ENCODE measurements around the gene CFAP299. TPM values are rescaled to one million over a fixed set of nuclear protein-coding genes. Genes with fewer than 3 reads are reported as not detected.
"Not testable (repeated sequence)": the region's sequence is repeated elsewhere in the genome, so short reads cannot be mapped to it uniquely, and the experiment has no call there.

The CFAP299 gene
- total and polyA plus RNA-seq, 4 donors: 3.0 to 9.0 (median 4.6) TPM

GRCh38 chr4:80431203-80431965 is 95.9 kb downstream of the CFAP299 start:
- Histone ChIP-seq H3K27ac (ENCODE audit: low read depth, low read length) (no peak overlapping the region), H3K9me3 (ENCODE audit: control insufficient read depth, insufficient read depth, low read length) (peaks cover 1% of the 10 kb centered on the region), H3K4me1 (ENCODE audit: control insufficient read depth, insufficient read depth, low read length) (no peaks in the 10 kb centered on the region), H3K4me3 (ENCODE audit: low read depth, low read length) (no peak overlapping the region), H3K36me3 (ENCODE audit: control insufficient read depth, insufficient read depth, low read length) (no peaks in the 10 kb centered on the region), H3K27me3 (ENCODE audit: control insufficient read depth, insufficient read depth, low read length) (no peaks in the 10 kb centered on the region)
- 55% methylated on average over 2 of the region's 5 CpGs for WGBS (ENCODE audit: insufficient coverage)
- no peak for DNase-seq (ENCODE audit: low read depth in 4 of 6, low spot score in 6 of 6)

GRCh38 chr4:80434238-80434637 is 98.7 kb downstream of the CFAP299 start:
- Histone ChIP-seq H3K4me3 (ENCODE audit: low read depth, low read length) (no peak overlapping the region), H3K4me1 (ENCODE audit: control insufficient read depth, insufficient read depth, low read length) (no peaks in the 10 kb centered on the region), H3K27me3 (ENCODE audit: control insufficient read depth, insufficient read depth, low read length) (no peaks in the 10 kb centered on the region), H3K36me3 (ENCODE audit: control insufficient read depth, insufficient read depth, low read length) (no peaks in the 10 kb centered on the region), H3K27ac (ENCODE audit: low read depth, low read length) (no peak overlapping the region), H3K9me3 (ENCODE audit: control insufficient read depth, insufficient read depth, low read length) (peaks cover 1% of the 10 kb centered on the region)
- WGBS (ENCODE audit: insufficient coverage): no CpG with 5 or more reads among the region's 1 CpG
- DNase-seq (ENCODE audit: low read depth in 4 of 6, low spot score in 6 of 6): no peak

GRCh38 chr4:80438016-80438415 is 102.5 kb downstream of the CFAP299 start:
- Histone ChIP-seq H3K4me1 (ENCODE audit: control insufficient read depth, insufficient read depth, low read length) (no peaks in the 10 kb centered on the region), H3K36me3 (ENCODE audit: control insufficient read depth, insufficient read depth, low read length) (no peaks in the 10 kb centered on the region), H3K9me3 (ENCODE audit: control insufficient read depth, insufficient read depth, low read length) (no peaks in the 10 kb centered on the region), H3K27ac (ENCODE audit: low read depth, low read length) (no peak overlapping the region), H3K4me3 (ENCODE audit: low read depth, low read length) (no peak overlapping the region), H3K27me3 (ENCODE audit: control insufficient read depth, insufficient read depth, low read length) (no peaks in the 10 kb centered on the region)
- DNase-seq (ENCODE audit: low read depth in 4 of 6, low spot score in 6 of 6): no peak
- WGBS (ENCODE audit: insufficient coverage): 80% methylated on average over 1 of the region's 1 CpG

GRCh38 chr4:80439294-80440061 is 103.9 kb downstream of the CFAP299 start:
- H3K4me3 ChIP-seq (ENCODE audit: low read depth, low read length); H3K9me3 ChIP-seq (ENCODE audit: control insufficient read depth, insufficient read depth, low read length); H3K27ac ChIP-seq (ENCODE audit: low read depth, low read length); DNase-seq (ENCODE audit: low read depth in 4 of 6, low spot score in 6 of 6); H3K27me3 ChIP-seq (ENCODE audit: control insufficient read depth, insufficient read depth, low read length); H3K4me1 ChIP-seq (ENCODE audit: control insufficient read depth, insufficient read depth, low read length); H3K36me3 ChIP-seq (ENCODE audit: control insufficient read depth, insufficient read depth, low read length): not testable (repeated sequence)
- WGBS (ENCODE audit: insufficient coverage): 79% methylated on average over 13 of the region's 14 CpGs

- DNase-seq (ENCODE audit: low read depth in 4 of 6, low spot score in 6 of 6): no peak
- no peaks in the 10 kb centered on the region for H3K27me3 ChIP-seq (ENCODE audit: control insufficient read depth, insufficient read depth, low read length)
- H3K4me3 ChIP-seq (ENCODE audit: low read depth, low read length): no peak overlapping the region
- H3K36me3 ChIP-seq (ENCODE audit: control insufficient read depth, insufficient read depth, low read length): no peaks in the 10 kb centered on the region
- no peaks in the 10 kb centered on the region for H3K9me3 ChIP-seq (ENCODE audit: control insufficient read depth, insufficient read depth, low read length)
- H3K4me1 ChIP-seq (ENCODE audit: control insufficient read depth, insufficient read depth, low read length): no peaks in the 10 kb centered on the region
- H3K27ac ChIP-seq (ENCODE audit: low read depth, low read length): no peak overlapping the region
Observed at GRCh38 chr4:80446248-80446647, 110.7 kb downstream of the CFAP299 start.

- Histone ChIP-seq H3K4me3 (ENCODE audit: low read depth, low read length) (no peak overlapping the region), H3K9me3 (ENCODE audit: control insufficient read depth, insufficient read depth, low read length) (no peaks in the 10 kb centered on the region), H3K36me3 (ENCODE audit: control insufficient read depth, insufficient read depth, low read length) (no peaks in the 10 kb centered on the region), H3K4me1 (ENCODE audit: control insufficient read depth, insufficient read depth, low read length) (no peaks in the 10 kb centered on the region), H3K27ac (ENCODE audit: low read depth, low read length) (no peak overlapping the region), H3K27me3 (ENCODE audit: control insufficient read depth, insufficient read depth, low read length) (no peaks in the 10 kb centered on the region)
- no peak for DNase-seq (ENCODE audit: low read depth in 4 of 6, low spot score in 6 of 6)
- no CpG with 5 or more reads among the region's 1 CpG for WGBS (ENCODE audit: insufficient coverage)
Observed at GRCh38 chr4:80446664-80447063, 111.1 kb downstream of the CFAP299 start.

- Histone ChIP-seq H3K27me3 (ENCODE audit: control insufficient read depth, insufficient read depth, low read length) (no peaks in the 10 kb centered on the region), H3K4me1 (ENCODE audit: control insufficient read depth, insufficient read depth, low read length) (no peaks in the 10 kb centered on the region), H3K9me3 (ENCODE audit: control insufficient read depth, insufficient read depth, low read length) (no peaks in the 10 kb centered on the region), H3K27ac (ENCODE audit: low read depth, low read length) (no peak overlapping the region), H3K4me3 (ENCODE audit: low read depth, low read length) (no peak overlapping the region), H3K36me3 (ENCODE audit: control insufficient read depth, insufficient read depth, low read length) (no peaks in the 10 kb centered on the region)
- WGBS (ENCODE audit: insufficient coverage): 100% methylated on average over 9 of the region's 9 CpGs
- DNase-seq (ENCODE audit: low read depth in 4 of 6, low spot score in 6 of 6): no peak
Observed at GRCh38 chr4:80447493-80447892, 112.0 kb downstream of the CFAP299 start.

- Histone ChIP-seq H3K9me3 (ENCODE audit: control insufficient read depth, insufficient read depth, low read length) (no peaks in the 10 kb centered on the region), H3K27ac (ENCODE audit: low read depth, low read length) (no peak overlapping the region), H3K36me3 (ENCODE audit: control insufficient read depth, insufficient read depth, low read length) (no peaks in the 10 kb centered on the region), H3K4me1 (ENCODE audit: control insufficient read depth, insufficient read depth, low read length) (no peaks in the 10 kb centered on the region), H3K4me3 (ENCODE audit: low read depth, low read length) (no peak overlapping the region), H3K27me3 (ENCODE audit: control insufficient read depth, insufficient read depth, low read length) (no peaks in the 10 kb centered on the region)
- no peak for DNase-seq (ENCODE audit: low read depth in 4 of 6, low spot score in 6 of 6)
- no CpG with 5 or more reads among the region's 1 CpG for WGBS (ENCODE audit: insufficient coverage)
Observed at GRCh38 chr4:80448056-80448455, 112.5 kb downstream of the CFAP299 start.

GRCh38 chr4:80452055-80452454 is 116.5 kb downstream of the CFAP299 start:
- Histone ChIP-seq H3K4me1 (ENCODE audit: control insufficient read depth, insufficient read depth, low read length) (no peaks in the 10 kb centered on the region), H3K4me3 (ENCODE audit: low read depth, low read length) (no peak overlapping the region), H3K36me3 (ENCODE audit: control insufficient read depth, insufficient read depth, low read length) (no peaks in the 10 kb centered on the region), H3K9me3 (ENCODE audit: control insufficient read depth, insufficient read depth, low read length) (no peaks in the 10 kb centered on the region), H3K27ac (ENCODE audit: low read depth, low read length) (no peak overlapping the region), H3K27me3 (ENCODE audit: control insufficient read depth, insufficient read depth, low read length) (no peaks in the 10 kb centered on the region)
- DNase-seq (ENCODE audit: low read depth in 4 of 6, low spot score in 6 of 6): no peak
- no CpG with 5 or more reads among the region's 2 CpGs for WGBS (ENCODE audit: insufficient coverage)

- H3K4me3 ChIP-seq (ENCODE audit: low read depth, low read length): no peak overlapping the region
Observed at GRCh38 chr4:80452768-80453167, 117.2 kb downstream of the CFAP299 start.

More at GRCh38 chr4:80452768-80453167, 117.2 kb downstream of the CFAP299 start:
- Histone ChIP-seq H3K4me1 (ENCODE audit: control insufficient read depth, insufficient read depth, low read length) (no peaks in the 10 kb centered on the region), H3K27ac (ENCODE audit: low read depth, low read length) (no peak overlapping the region), H3K27me3 (ENCODE audit: control insufficient read depth, insufficient read depth, low read length) (no peaks in the 10 kb centered on the region), H3K9me3 (ENCODE audit: control insufficient read depth, insufficient read depth, low read length) (no peaks in the 10 kb centered on the region), H3K36me3 (ENCODE audit: control insufficient read depth, insufficient read depth, low read length) (no peaks in the 10 kb centered on the region)
- no CpG with 5 or more reads among the region's 4 CpGs for WGBS (ENCODE audit: insufficient coverage)
- DNase-seq (ENCODE audit: low read depth in 4 of 6, low spot score in 6 of 6): no peak
